IMR-90 (cell line): ENCODE results near the gene KCNQ5. TPM values are rescaled to one million over a fixed set of nuclear protein-coding genes. Genes with fewer than 3 reads are reported as not detected.

Experiments used
- ATAC-seq: fragments of 200-7000 bp; cut with Tn5 transposase; 2 replicates; pipeline ENCODE4 v1.9.1; 2020; ENCODE audit warnings: low read depth, mild to moderate bottlenecking, moderate library complexity
- BruUV-seq: library from RNA; stranded (reverse); fragments of 400-500 nt; replicated peaks from 2 replicates; lab custom pipeline; 2021; lab: Mats Ljungman, UMichigan
- CTCF ChIA-PET: fragments of 300-600 bp; formaldehyde crosslinking; extraction: SDS; loops from one replicate; lab custom pipeline; 2021; ENCODE audit warnings: antibody characterized with exemption; lab: Yijun Ruan, JAX
- POLR2A ChIA-PET: fragments of 300-600 bp; sonication (Branson Sonifier 250); formaldehyde crosslinking; loops from one replicate; lab custom pipeline; 2022; ENCODE audit warnings: antibody characterized with exemption; ENCODE audit not compliant: unreplicated experiment; lab: Charles Lee
- DNase-seq: peaks from one replicate; pipeline ENCODE4 v3.0.0; 2013
- H2AFZ ChIP-seq: replicated peaks from 2 replicates; pipeline ENCODE3; 2013; ENCODE audit warnings: low read length, mild to moderate bottlenecking; ENCODE audit not compliant: poor library complexity
- H2AK5ac ChIP-seq: 2 replicates; pipeline ENCODE4 v1.6.1; 2013; ENCODE audit warnings: low read depth, low read length, inconsistent platforms
- H2AK9ac ChIP-seq: replicated peaks from 2 replicates; pipeline ENCODE3; 2013; ENCODE audit warnings: mild to moderate bottlenecking, low read depth, low read length, moderate library complexity; ENCODE audit not compliant: poor library complexity
- H2BK120ac ChIP-seq: 2 replicates; pipeline ENCODE4 v1.6.1; 2013; ENCODE audit warnings: low read depth, low read length, inconsistent platforms
- H2BK15ac ChIP-seq: 3 replicates; pipeline ENCODE4 v1.6.1; 2013; ENCODE audit warnings: low read depth, low read length, inconsistent platforms
- H2BK20ac ChIP-seq: 2 replicates; pipeline ENCODE4 v1.6.1; 2013; ENCODE audit warnings: low read depth, mild to moderate bottlenecking, inconsistent platforms, low read length, moderate library complexity
- H2BK5ac ChIP-seq: 2 replicates; pipeline ENCODE4 v1.6.1; 2013; ENCODE audit warnings: mild to moderate bottlenecking, low read depth, low read length, inconsistent platforms; ENCODE audit not compliant: poor library complexity, severe bottlenecking
- H3K14ac ChIP-seq: replicated peaks from 2 replicates; pipeline ENCODE4 v1.6.1; 2013; ENCODE audit warnings: low read depth, low read length, inconsistent platforms
- H3K18ac ChIP-seq: 2 replicates; pipeline ENCODE4 v1.6.1; 2013; ENCODE audit warnings: low read depth, low read length, control low read depth
- H3K23ac ChIP-seq: 2 replicates; pipeline ENCODE4 v1.6.1; 2013; ENCODE audit warnings: low read depth, low read length, inconsistent platforms
- H3K27ac ChIP-seq: 2 replicates; pipeline ENCODE4 v1.5.1; 2013; ENCODE audit warnings: mild to moderate bottlenecking, control low read depth, low read length; ENCODE audit not compliant: insufficient read depth
- H3K27me3 ChIP-seq: 2 replicates; pipeline ENCODE4 v1.6.1; 2013; ENCODE audit warnings: low read length; ENCODE audit not compliant: control insufficient read depth, insufficient read depth
- H3K36me3 ChIP-seq: 2 replicates; pipeline ENCODE4 v1.6.1; 2013; ENCODE audit warnings: low read length, mixed read lengths; ENCODE audit not compliant: control insufficient read depth, insufficient read depth
- H3K4ac ChIP-seq: 2 replicates; pipeline ENCODE4 v1.6.1; 2013; ENCODE audit warnings: low read depth, low read length, inconsistent platforms
- H3K4me1 ChIP-seq: 2 replicates; pipeline ENCODE4 v1.6.1; 2013; ENCODE audit warnings: low read length, mixed read lengths; ENCODE audit not compliant: control insufficient read depth, insufficient read depth
- H3K4me2 ChIP-seq: 2 replicates; pipeline ENCODE4 v1.6.1; 2013; ENCODE audit warnings: low read depth, mild to moderate bottlenecking, control low read depth, low read length, moderate library complexity
- H3K4me3 ChIP-seq: 2 replicates; pipeline ENCODE4 v1.5.1; 2013; ENCODE audit warnings: low read depth, mild to moderate bottlenecking, control low read depth, low read length, moderate library complexity; ENCODE audit not compliant: insufficient read depth
- H3K56ac ChIP-seq: 2 replicates; pipeline ENCODE4 v1.6.1; 2013; ENCODE audit warnings: low read length, inconsistent platforms; ENCODE audit not compliant: insufficient read depth; ENCODE audit errors: extremely low read depth
- H3K79me1 ChIP-seq, 2 experiments: 2 replicates each; pipeline ENCODE4 v1.6.1; 2013; ENCODE audit warnings: low read length in 2 of 2, inconsistent platforms in 1 of 2, low read depth in 1 of 2
- H3K9ac ChIP-seq: 2 replicates; pipeline ENCODE4 v1.6.1; 2013; ENCODE audit warnings: low read depth, low read length, control low read depth
- H3K9me1 ChIP-seq: 2 replicates; pipeline ENCODE4 v1.6.1; 2013; ENCODE audit warnings: low read length, inconsistent platforms; ENCODE audit not compliant: insufficient read depth
- H3K9me3 ChIP-seq: 2 replicates; pipeline ENCODE4 v1.6.1; 2013; ENCODE audit warnings: low read length; ENCODE audit not compliant: control insufficient read depth, insufficient read depth
- H4K20me1 ChIP-seq: 2 replicates; pipeline ENCODE4 v1.6.1; 2013; ENCODE audit warnings: low read length, inconsistent platforms; ENCODE audit not compliant: insufficient read depth
- H4K5ac ChIP-seq: 2 replicates; pipeline ENCODE4 v1.6.1; 2013; ENCODE audit warnings: mild to moderate bottlenecking, low read depth, low read length, control low read depth
- H4K8ac ChIP-seq, 2 experiments: 2 replicates each; pipeline ENCODE4 v1.6.1; 2013; ENCODE audit warnings: low read depth in 2 of 2, low read length in 2 of 2, control low read depth in 1 of 2, inconsistent platforms in 1 of 2
- H4K91ac ChIP-seq: 2 replicates; pipeline ENCODE4 v1.6.1; 2013; ENCODE audit warnings: low read depth, low read length, inconsistent platforms; ENCODE audit not compliant: insufficient read depth
- BHLHE40 ChIP-seq: fragments of 150-350 bp; IDR thresholded peaks from 2 replicates; pipeline ENCODE4 v1.6.1; 2016; ENCODE audit warnings: mild to moderate bottlenecking, low read depth, low read length
- CEBPB ChIP-seq: IDR thresholded peaks from 2 replicates; pipeline ENCODE4 v1.6.1; 2012; ENCODE audit warnings: low read depth, low read length, improper control_type of control experiment
- CHD1 ChIP-seq: IDR thresholded peaks from 2 replicates; pipeline ENCODE4 v1.6.1; 2012; ENCODE audit warnings: low read depth, low read length, improper control_type of control experiment
- FOS ChIP-seq: fragments of 150-350 bp; IDR thresholded peaks from 2 replicates; pipeline ENCODE4 v1.6.1; 2016; ENCODE audit warnings: low read depth, low read length
- POLR2A ChIP-seq: IDR thresholded peaks from 2 replicates; pipeline ENCODE4 v1.6.1; 2012; ENCODE audit warnings: mild to moderate bottlenecking, low read depth, low read length
- RCOR1 ChIP-seq: IDR thresholded peaks from 2 replicates; pipeline ENCODE4 v1.6.1; 2012; ENCODE audit warnings: mild to moderate bottlenecking, low read length, improper control_type of control experiment; ENCODE audit not compliant: insufficient replicate concordance
- WGBS, 2 experiments: methylation state at CpG; one replicate each; pipeline versions ENCODE4 v1.1.5 to v1.1.7; 2013; ENCODE audit warnings: missing lambda C conversion rate in 2 of 2; ENCODE audit not compliant: insufficient read length in 1 of 2; ENCODE audit errors: extremely low coverage in 2 of 2; 5-methylcytosine and 5-hydroxymethylcytosine counted together
- dilution Hi-C: fragments of 300-500 bp; cut with HindIII; formaldehyde crosslinking; loops from one replicate; pipeline ENCODE4 v1.14.3; 2018; ENCODE audit warnings: low sequenced_read_pairs; ENCODE audit not compliant: unreplicated experiment
- in situ Hi-C: fragments of 300-500 bp; cut with MboI; formaldehyde crosslinking; loops from 3 replicates; pipeline ENCODE4 v1.14.3; 2019; ENCODE audit warnings: low sequenced_read_pairs, inconsistent platforms, mixed read lengths
- intact Hi-C: fragments of 100-400 bp; cut with micrococcal nuclease; formaldehyde crosslinking; loops from 2 replicates; pipeline ENCODE4 v1.10.0; 2022
- polyA plus RNA-seq, 3 experiments: library from polyadenylated mRNA; depleted of rRNA; stranded (reverse); fragments of >200 nt; gene quantifications; 2 replicates each; pipeline ENCODE4 v1.2.3, GENCODE V29; 2012; ENCODE audit warnings: low replicate concordance in 1 of 3
- total RNA-seq: library from RNA; depleted of rRNA; stranded (reverse); fragments of >200 nt; gene quantifications from 2 replicates; pipeline ENCODE4 v1.2.3, GENCODE V29; 2012
- TF ChIP-seq, protein P1 (sequence below): conservative IDR thresholded peaks from 2 replicates; pipeline ENCODE4 v1.5.1; 2012; ENCODE audit warnings: mild to moderate bottlenecking, low read depth, low read length, improper control_type of control experiment
- TF ChIP-seq, protein P2 (sequence below): fragments of 150-350 bp; IDR thresholded peaks from 2 replicates; pipeline ENCODE4 v1.6.1; 2016; ENCODE audit warnings: low read depth, mild to moderate bottlenecking, low read length, moderate library complexity, borderline replicate concordance

KCNQ5 gene
- total and polyA plus RNA-seq, 2 of the 4 experiments (the other 2 are of a cell fraction), result 0.75 to 1.3 TPM

DNA sequence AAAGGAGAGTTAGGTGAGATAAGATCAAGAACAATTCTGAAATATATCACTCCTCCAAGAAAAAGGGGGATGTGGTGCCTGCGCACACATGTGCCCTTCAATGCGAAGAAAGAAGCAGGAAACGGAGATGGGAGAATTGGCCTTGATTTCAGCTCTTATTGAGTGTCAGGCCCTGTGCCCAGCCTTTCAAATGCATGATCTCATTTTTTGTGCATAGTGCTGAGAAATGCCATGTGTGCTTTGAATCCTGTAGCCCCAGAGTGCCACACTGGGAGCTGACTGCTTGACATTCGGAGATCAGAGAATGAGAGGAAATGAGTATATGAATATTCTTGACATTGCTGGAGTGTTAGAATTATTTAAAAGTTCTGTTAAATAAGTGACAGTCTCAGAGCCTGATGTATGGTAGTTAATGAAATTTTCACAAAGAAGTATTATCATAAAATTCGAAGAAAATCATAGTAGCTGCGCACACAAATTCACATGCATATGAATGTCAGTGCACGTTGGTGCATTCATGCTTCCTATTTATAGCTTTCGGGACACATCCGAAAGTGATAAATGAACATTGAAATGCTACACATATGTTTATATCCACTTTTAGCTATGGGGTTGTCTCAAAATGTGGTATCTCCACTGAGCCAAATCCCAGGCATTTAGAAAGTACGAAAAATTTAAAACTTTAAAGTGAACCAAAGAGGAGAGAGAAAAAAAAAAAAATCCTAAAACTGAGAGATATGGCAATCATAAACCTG, 172.0 kb downstream of the KCNQ5 start:
- no peak overlapping the region for H3K4ac ChIP-seq
- in situ Hi-C loops (no loop called here), dilution Hi-C loops (no loop called here), intact Hi-C loops (no loop called here)
- no peak for DNase-seq
- H4K91ac ChIP-seq, result no peak overlapping the region
- ChIA-PET POLR2A (no interaction called here), CTCF (no interaction called here)
- H3K27me3 ChIP-seq, result no peaks in the 10 kb centered on the region
- ATAC-seq, result no peak
- 67% methylated on average over 3 of the region's 10 CpGs; no CpG with 5 or more reads in 1 of the 2 experiments for WGBS, 2 experiments
- 0 out of 2 replicates have a peak, but pooled peaks cover 2% of the 10 kb centered on the region for H3K9me1 ChIP-seq
- no peak overlapping the region for H2AFZ ChIP-seq
- H3K56ac ChIP-seq, result no peak overlapping the region
- no peak overlapping the region for H3K18ac ChIP-seq
- H3K9me3 ChIP-seq, result no peaks in the 10 kb centered on the region
- no peak overlapping the region for H4K8ac ChIP-seq
- no peak overlapping the region for H4K5ac ChIP-seq
- no peak overlapping the region for H3K27ac ChIP-seq
- BruUV-seq, result no TSS peak
- H2AK9ac ChIP-seq, result no peak overlapping the region
- TF ChIP-seq BHLHE40 (no peak), CEBPB (no peak), CHD1 (no peak), POLR2A (no peak), FOS (no peak), RCOR1 (no peak)
- TF ChIP-seq, protein P1, sequence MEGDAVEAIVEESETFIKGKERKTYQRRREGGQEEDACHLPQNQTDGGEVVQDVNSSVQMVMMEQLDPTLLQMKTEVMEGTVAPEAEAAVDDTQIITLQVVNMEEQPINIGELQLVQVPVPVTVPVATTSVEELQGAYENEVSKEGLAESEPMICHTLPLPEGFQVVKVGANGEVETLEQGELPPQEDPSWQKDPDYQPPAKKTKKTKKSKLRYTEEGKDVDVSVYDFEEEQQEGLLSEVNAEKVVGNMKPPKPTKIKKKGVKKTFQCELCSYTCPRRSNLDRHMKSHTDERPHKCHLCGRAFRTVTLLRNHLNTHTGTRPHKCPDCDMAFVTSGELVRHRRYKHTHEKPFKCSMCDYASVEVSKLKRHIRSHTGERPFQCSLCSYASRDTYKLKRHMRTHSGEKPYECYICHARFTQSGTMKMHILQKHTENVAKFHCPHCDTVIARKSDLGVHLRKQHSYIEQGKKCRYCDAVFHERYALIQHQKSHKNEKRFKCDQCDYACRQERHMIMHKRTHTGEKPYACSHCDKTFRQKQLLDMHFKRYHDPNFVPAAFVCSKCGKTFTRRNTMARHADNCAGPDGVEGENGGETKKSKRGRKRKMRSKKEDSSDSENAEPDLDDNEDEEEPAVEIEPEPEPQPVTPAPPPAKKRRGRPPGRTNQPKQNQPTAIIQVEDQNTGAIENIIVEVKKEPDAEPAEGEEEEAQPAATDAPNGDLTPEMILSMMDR, result no peak
- TF ChIP-seq, protein P2, sequence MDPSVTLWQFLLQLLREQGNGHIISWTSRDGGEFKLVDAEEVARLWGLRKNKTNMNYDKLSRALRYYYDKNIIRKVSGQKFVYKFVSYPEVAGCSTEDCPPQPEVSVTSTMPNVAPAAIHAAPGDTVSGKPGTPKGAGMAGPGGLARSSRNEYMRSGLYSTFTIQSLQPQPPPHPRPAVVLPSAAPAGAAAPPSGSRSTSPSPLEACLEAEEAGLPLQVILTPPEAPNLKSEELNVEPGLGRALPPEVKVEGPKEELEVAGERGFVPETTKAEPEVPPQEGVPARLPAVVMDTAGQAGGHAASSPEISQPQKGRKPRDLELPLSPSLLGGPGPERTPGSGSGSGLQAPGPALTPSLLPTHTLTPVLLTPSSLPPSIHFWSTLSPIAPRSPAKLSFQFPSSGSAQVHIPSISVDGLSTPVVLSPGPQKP, result no peak
- H2BK120ac ChIP-seq, result no peak overlapping the region
- no peaks in the 10 kb centered on the region for H4K20me1 ChIP-seq
- H2BK20ac ChIP-seq, result no peak overlapping the region
- no peak overlapping the region for H3K14ac ChIP-seq
- no peak overlapping the region for H3K23ac ChIP-seq
- H2BK5ac ChIP-seq, result no peak overlapping the region
- no peaks in the 10 kb centered on the region for H3K36me3 ChIP-seq
- no peak overlapping the region for H2AK5ac ChIP-seq
- no peak overlapping the region for H3K9ac ChIP-seq
- H3K4me2 ChIP-seq, result no peak overlapping the region
- H3K4me3 ChIP-seq, result no peak overlapping the region
- H3K79me1 ChIP-seq, result no peaks in the 10 kb centered on the region
- H2BK15ac ChIP-seq, result no peak overlapping the region
- H3K4me1 ChIP-seq, result peaks cover 2% of the 10 kb centered on the region; the same call in 1 of the 2 replicates
